Ishikawa (cell line): ENCODE measurements around the gene MBLAC1.

Experiments
- CREB1 ChIP-seq: IDR thresholded peaks from 2 replicates; pipeline ENCODE4 v1.6.1; 2012; ENCODE audit warnings: low read depth
- MAX ChIP-seq: IDR thresholded peaks from 2 replicates; pipeline ENCODE4 v1.6.1; 2012
- NFIC ChIP-seq: IDR thresholded peaks from 2 replicates; pipeline ENCODE4 v1.6.1; 2012
- RAD21 ChIP-seq: IDR thresholded peaks from 2 replicates; pipeline ENCODE4 v1.6.1; 2012; ENCODE audit warnings: low read depth
- YY1 ChIP-seq: IDR thresholded peaks from 2 replicates; pipeline ENCODE4 v1.6.1; 2012; ENCODE audit warnings: low read depth
- TF ChIP-seq, protein P1 (sequence below): IDR thresholded peaks from 2 replicates; pipeline ENCODE4 v1.6.1; 2012; ENCODE audit warnings: low read depth, mild to moderate bottlenecking

GRCh38 chr7:100157334-100158228 lies 30.8 kb downstream of the MBLAC1 start:
- no peak for TF ChIP-seq MAX
- TF ChIP-seq, protein P1, sequence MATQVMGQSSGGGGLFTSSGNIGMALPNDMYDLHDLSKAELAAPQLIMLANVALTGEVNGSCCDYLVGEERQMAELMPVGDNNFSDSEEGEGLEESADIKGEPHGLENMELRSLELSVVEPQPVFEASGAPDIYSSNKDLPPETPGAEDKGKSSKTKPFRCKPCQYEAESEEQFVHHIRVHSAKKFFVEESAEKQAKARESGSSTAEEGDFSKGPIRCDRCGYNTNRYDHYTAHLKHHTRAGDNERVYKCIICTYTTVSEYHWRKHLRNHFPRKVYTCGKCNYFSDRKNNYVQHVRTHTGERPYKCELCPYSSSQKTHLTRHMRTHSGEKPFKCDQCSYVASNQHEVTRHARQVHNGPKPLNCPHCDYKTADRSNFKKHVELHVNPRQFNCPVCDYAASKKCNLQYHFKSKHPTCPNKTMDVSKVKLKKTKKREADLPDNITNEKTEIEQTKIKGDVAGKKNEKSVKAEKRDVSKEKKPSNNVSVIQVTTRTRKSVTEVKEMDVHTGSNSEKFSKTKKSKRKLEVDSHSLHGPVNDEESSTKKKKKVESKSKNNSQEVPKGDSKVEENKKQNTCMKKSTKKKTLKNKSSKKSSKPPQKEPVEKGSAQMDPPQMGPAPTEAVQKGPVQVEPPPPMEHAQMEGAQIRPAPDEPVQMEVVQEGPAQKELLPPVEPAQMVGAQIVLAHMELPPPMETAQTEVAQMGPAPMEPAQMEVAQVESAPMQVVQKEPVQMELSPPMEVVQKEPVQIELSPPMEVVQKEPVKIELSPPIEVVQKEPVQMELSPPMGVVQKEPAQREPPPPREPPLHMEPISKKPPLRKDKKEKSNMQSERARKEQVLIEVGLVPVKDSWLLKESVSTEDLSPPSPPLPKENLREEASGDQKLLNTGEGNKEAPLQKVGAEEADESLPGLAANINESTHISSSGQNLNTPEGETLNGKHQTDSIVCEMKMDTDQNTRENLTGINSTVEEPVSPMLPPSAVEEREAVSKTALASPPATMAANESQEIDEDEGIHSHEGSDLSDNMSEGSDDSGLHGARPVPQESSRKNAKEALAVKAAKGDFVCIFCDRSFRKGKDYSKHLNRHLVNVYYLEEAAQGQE = no peak
- TF ChIP-seq YY1 = no peak
- no peak for TF ChIP-seq NFIC
- TF ChIP-seq CREB1 = no peak
- no peak for TF ChIP-seq RAD21
